ENCODE measurements around the gene ADGRE1. TPM values are rescaled to one million over a fixed set of nuclear protein-coding genes. Genes with fewer than 3 reads are reported as not detected.

ADGRE1 gene
- total RNA-seq, 1 donor from 2014 or later: 1.6 TPM

- no peak overlapping the region for H3K27ac ChIP-seq (ENCODE audit: low read depth, low read length)
- no peaks in the 10 kb centered on the region for H3K4me1 ChIP-seq (ENCODE audit: control insufficient read depth in 3 of 3, insufficient read depth in 3 of 3, low read length in 3 of 3)
- no peaks in the 10 kb centered on the region for H3K36me3 ChIP-seq (ENCODE audit: control insufficient read depth in 3 of 3, insufficient read depth in 3 of 3, low read length in 3 of 3)
- H3K27me3 ChIP-seq (ENCODE audit: control insufficient read depth in 3 of 3, insufficient read depth in 3 of 3, low read length in 3 of 3): no peaks in the 10 kb centered on the region
- H3K9ac ChIP-seq (ENCODE audit: low read depth in 1 of 3, low read length in 3 of 3): no peak overlapping the region
- no peak overlapping the region for H3K4me3 ChIP-seq (ENCODE audit: low read length in 3 of 3)
- peaks cover 0 to 3% (median 0%) of the 10 kb centered on the region in 3 donors for H3K9me3 ChIP-seq (ENCODE audit: control insufficient read depth in 3 of 3, low read length in 3 of 3)
These were observed 58.4 kb downstream of the ADGRE1 start for GRCh38 chr19:6945733-6946132.

- no peak overlapping the region for H3K9ac ChIP-seq (ENCODE audit: low read depth in 1 of 3, low read length in 3 of 3)
- no peaks in the 10 kb centered on the region for H3K36me3 ChIP-seq (ENCODE audit: control insufficient read depth in 3 of 3, insufficient read depth in 3 of 3, low read length in 3 of 3)
- H3K27me3 ChIP-seq (ENCODE audit: control insufficient read depth in 3 of 3, insufficient read depth in 3 of 3, low read length in 3 of 3): no peaks in the 10 kb centered on the region
- H3K4me3 ChIP-seq (ENCODE audit: low read length in 3 of 3): no peak overlapping the region
- no peak overlapping the region for H3K27ac ChIP-seq (ENCODE audit: low read depth, low read length)
- H3K9me3 ChIP-seq (ENCODE audit: control insufficient read depth in 3 of 3, low read length in 3 of 3): peaks cover 0 to 3% (median 0%) of the 10 kb centered on the region in 3 donors
- H3K4me1 ChIP-seq (ENCODE audit: control insufficient read depth in 3 of 3, insufficient read depth in 3 of 3, low read length in 3 of 3): no peaks in the 10 kb centered on the region
These were observed 60.4 kb downstream of the ADGRE1 start for GRCh38 chr19:6947745-6948144.

GRCh38 chr19:6948884-6949283 lies 61.5 kb downstream of the ADGRE1 start:
- Histone ChIP-seq H3K9ac (ENCODE audit: low read depth in 1 of 3, low read length in 3 of 3) (no peak overlapping the region), H3K9me3 (ENCODE audit: control insufficient read depth in 3 of 3, low read length in 3 of 3) (peaks cover 0 to 3% (median 0%) of the 10 kb centered on the region in 3 donors), H3K4me3 (ENCODE audit: low read length in 3 of 3) (no peak overlapping the region), H3K4me1 (ENCODE audit: control insufficient read depth in 3 of 3, insufficient read depth in 3 of 3, low read length in 3 of 3) (no peaks in the 10 kb centered on the region), H3K27me3 (ENCODE audit: control insufficient read depth in 3 of 3, insufficient read depth in 3 of 3, low read length in 3 of 3) (no peaks in the 10 kb centered on the region), H3K36me3 (ENCODE audit: control insufficient read depth in 3 of 3, insufficient read depth in 3 of 3, low read length in 3 of 3) (no peaks in the 10 kb centered on the region), H3K27ac (ENCODE audit: low read depth, low read length) (no peak overlapping the region)

- Histone ChIP-seq H3K9ac (ENCODE audit: low read depth in 1 of 3, low read length in 3 of 3) (no peak overlapping the region), H3K27ac (ENCODE audit: low read depth, low read length) (no peak overlapping the region), H3K4me3 (ENCODE audit: low read length in 3 of 3) (no peak overlapping the region), H3K36me3 (ENCODE audit: control insufficient read depth in 3 of 3, insufficient read depth in 3 of 3, low read length in 3 of 3) (no peaks in the 10 kb centered on the region), H3K9me3 (ENCODE audit: control insufficient read depth in 3 of 3, low read length in 3 of 3) (peaks cover 0 to 7% (median 0%) of the 10 kb centered on the region in 3 donors), H3K4me1 (ENCODE audit: control insufficient read depth in 3 of 3, insufficient read depth in 3 of 3, low read length in 3 of 3) (no peaks in the 10 kb centered on the region), H3K27me3 (ENCODE audit: control insufficient read depth in 3 of 3, insufficient read depth in 3 of 3, low read length in 3 of 3) (no peaks in the 10 kb centered on the region)
These were observed 65.6 kb downstream of the ADGRE1 start for GRCh38 chr19:6952956-6953355.

GRCh38 chr19:6955082-6955481 lies 67.7 kb downstream of the ADGRE1 start:
- H3K4me3 ChIP-seq (ENCODE audit: low read length in 3 of 3): no peak overlapping the region
- H3K9me3 ChIP-seq (ENCODE audit: control insufficient read depth in 3 of 3, low read length in 3 of 3): peaks cover 0 to 7% (median 0%) of the 10 kb centered on the region in 3 donors
- H3K9ac ChIP-seq (ENCODE audit: low read depth in 1 of 3, low read length in 3 of 3): no peak overlapping the region
- no peaks in the 10 kb centered on the region for H3K4me1 ChIP-seq (ENCODE audit: control insufficient read depth in 3 of 3, insufficient read depth in 3 of 3, low read length in 3 of 3)
- no peaks in the 10 kb centered on the region for H3K36me3 ChIP-seq (ENCODE audit: control insufficient read depth in 3 of 3, insufficient read depth in 3 of 3, low read length in 3 of 3)
- H3K27ac ChIP-seq (ENCODE audit: low read depth, low read length): no peak overlapping the region
- no peaks in the 10 kb centered on the region for H3K27me3 ChIP-seq (ENCODE audit: control insufficient read depth in 3 of 3, insufficient read depth in 3 of 3, low read length in 3 of 3)

- H3K27me3 ChIP-seq (ENCODE audit: control insufficient read depth in 3 of 3, insufficient read depth in 3 of 3, low read length in 3 of 3): no peaks in the 10 kb centered on the region
- H3K36me3 ChIP-seq (ENCODE audit: control insufficient read depth in 3 of 3, insufficient read depth in 3 of 3, low read length in 3 of 3): no peaks in the 10 kb centered on the region
- H3K9ac ChIP-seq (ENCODE audit: low read depth in 1 of 3, low read length in 3 of 3): no peak overlapping the region
These were observed 69.2 kb downstream of the ADGRE1 start for GRCh38 chr19:6956573-6956972.

GRCh38 chr19:6958791-6959190 lies 71.4 kb downstream of the ADGRE1 start:
- no peaks in the 10 kb centered on the region for H3K4me1 ChIP-seq (ENCODE audit: control insufficient read depth in 3 of 3, insufficient read depth in 3 of 3, low read length in 3 of 3)
- H3K27me3 ChIP-seq (ENCODE audit: control insufficient read depth in 3 of 3, insufficient read depth in 3 of 3, low read length in 3 of 3): peaks cover 0 to 3% (median 0%) of the 10 kb centered on the region in 3 donors
- no peaks in the 10 kb centered on the region for H3K36me3 ChIP-seq (ENCODE audit: control insufficient read depth in 3 of 3, insufficient read depth in 3 of 3, low read length in 3 of 3)
- H3K9me3 ChIP-seq (ENCODE audit: control insufficient read depth in 3 of 3, low read length in 3 of 3): peaks cover 0 to 7% (median 6%) of the 10 kb centered on the region in 3 donors
- no peak overlapping the region for H3K4me3 ChIP-seq (ENCODE audit: low read length in 3 of 3)
- H3K9ac ChIP-seq (ENCODE audit: low read depth in 1 of 3, low read length in 3 of 3): no peak overlapping the region
- no peak overlapping the region for H3K27ac ChIP-seq (ENCODE audit: low read depth, low read length)

More at GRCh38 chr19:6956573-6956972, 69.2 kb downstream of the ADGRE1 start:
- Histone ChIP-seq H3K27ac (ENCODE audit: low read depth, low read length) (no peak overlapping the region), H3K4me3 (ENCODE audit: low read length in 3 of 3) (no peak overlapping the region), H3K9me3 (ENCODE audit: control insufficient read depth in 3 of 3, low read length in 3 of 3) (peaks cover 0 to 7% (median 3%) of the 10 kb centered on the region in 3 donors), H3K4me1 (ENCODE audit: control insufficient read depth in 3 of 3, insufficient read depth in 3 of 3, low read length in 3 of 3) (no peaks in the 10 kb centered on the region)

- Histone ChIP-seq H3K36me3 (ENCODE audit: control insufficient read depth in 3 of 3, insufficient read depth in 3 of 3, low read length in 3 of 3) (no peaks in the 10 kb centered on the region), H3K4me1 (ENCODE audit: control insufficient read depth in 3 of 3, insufficient read depth in 3 of 3, low read length in 3 of 3) (no peaks in the 10 kb centered on the region), H3K27ac (ENCODE audit: low read depth, low read length) (no peak overlapping the region), H3K27me3 (ENCODE audit: control insufficient read depth in 3 of 3, insufficient read depth in 3 of 3, low read length in 3 of 3) (peaks cover 0 to 3% (median 0%) of the 10 kb centered on the region in 3 donors), H3K9ac (ENCODE audit: low read depth in 1 of 3, low read length in 3 of 3) (no peak overlapping the region), H3K4me3 (ENCODE audit: low read length in 3 of 3) (no peak overlapping the region), H3K9me3 (ENCODE audit: control insufficient read depth in 3 of 3, low read length in 3 of 3) (peaks cover 0 to 6% (median 0%) of the 10 kb centered on the region in 3 donors)
These were observed 76.0 kb downstream of the ADGRE1 start for GRCh38 chr19:6963244-6963852.

- H3K4me1 ChIP-seq (ENCODE audit: control insufficient read depth in 3 of 3, insufficient read depth in 3 of 3, low read length in 3 of 3): no peaks in the 10 kb centered on the region
- H3K27me3 ChIP-seq (ENCODE audit: control insufficient read depth in 3 of 3, insufficient read depth in 3 of 3, low read length in 3 of 3): peaks cover 0 to 3% (median 0%) of the 10 kb centered on the region in 3 donors
- no peak overlapping the region for H3K9ac ChIP-seq (ENCODE audit: low read depth in 1 of 3, low read length in 3 of 3)
- H3K36me3 ChIP-seq (ENCODE audit: control insufficient read depth in 3 of 3, insufficient read depth in 3 of 3, low read length in 3 of 3): no peaks in the 10 kb centered on the region
- H3K4me3 ChIP-seq (ENCODE audit: low read length in 3 of 3): no peak overlapping the region
- H3K9me3 ChIP-seq (ENCODE audit: control insufficient read depth in 3 of 3, low read length in 3 of 3): peaks cover 0 to 6% (median 0%) of the 10 kb centered on the region in 3 donors
- H3K27ac ChIP-seq (ENCODE audit: low read depth, low read length): no peak overlapping the region
These were observed 76.6 kb downstream of the ADGRE1 start for GRCh38 chr19:6963937-6964336.

GRCh38 chr19:6967967-6968366 lies 80.6 kb downstream of the ADGRE1 start:
- Histone ChIP-seq H3K27ac (ENCODE audit: low read depth, low read length) (no peak overlapping the region), H3K9me3 (ENCODE audit: control insufficient read depth in 3 of 3, low read length in 3 of 3) (peaks cover 0 to 3% (median 0%) of the 10 kb centered on the region in 3 donors), H3K4me1 (ENCODE audit: control insufficient read depth in 3 of 3, insufficient read depth in 3 of 3, low read length in 3 of 3) (no peaks in the 10 kb centered on the region), H3K36me3 (ENCODE audit: control insufficient read depth in 3 of 3, insufficient read depth in 3 of 3, low read length in 3 of 3) (no peaks in the 10 kb centered on the region), H3K27me3 (ENCODE audit: control insufficient read depth in 3 of 3, insufficient read depth in 3 of 3, low read length in 3 of 3) (peaks cover 0 to 5% (median 0%) of the 10 kb centered on the region in 3 donors), H3K9ac (ENCODE audit: low read depth in 1 of 3, low read length in 3 of 3) (no peak overlapping the region), H3K4me3 (ENCODE audit: low read length in 3 of 3) (no peak overlapping the region)

Measured in skeletal muscle tissue (tissue), 4 donors.